Effector memory CD8-positive, alpha-beta T cell (primary cell): Measurements from ENCODE around the gene BLOC1S1.
A peak's percentile ranks its signal among the peaks of the same experiment; 100 is the strongest.
"Not testable (repeated sequence)": the region's sequence is repeated elsewhere in the genome, so short reads cannot be mapped to it uniquely, and the experiment has no call there.

Experiments
- ATAC-seq: fragments of 150-1000 bp; cut with Tn5 transposase; replicated peaks from 2 replicates; pipeline ENCODE4 v1.10.0; 2021; ENCODE audit warnings: mild to moderate bottlenecking, moderate library complexity
- DNase-seq, 3 experiments: peaks; one replicate each; pipeline ENCODE4 v3.0.0; 2021
- H3K27ac Mint-ChIP-seq, 2 donors: one replicate each; pipeline ENCODE4 v1.8.0; 2022; ENCODE audit warnings: mild to moderate bottlenecking in 2 of 2, mixed read lengths in 2 of 2, moderate library complexity in 2 of 2
- H3K27me3 Mint-ChIP-seq, 2 donors: one replicate each; pipeline ENCODE4 v1.8.0; 2022; ENCODE audit warnings: mixed read lengths in 2 of 2
- H3K36me3 Mint-ChIP-seq: one replicate; pipeline ENCODE4 v1.8.0; 2022; ENCODE audit warnings: mild to moderate bottlenecking, moderate library complexity, mixed read lengths; ENCODE audit not compliant: insufficient read depth
- H3K4me1 Mint-ChIP-seq, 2 donors: one replicate each; pipeline ENCODE4 v1.8.0; 2022; ENCODE audit warnings: low read depth in 2 of 2, mixed read lengths in 2 of 2
- H3K4me3 Mint-ChIP-seq, 2 donors: one replicate each; pipeline ENCODE4 v1.8.0; 2022; ENCODE audit warnings: mild to moderate bottlenecking in 2 of 2, mixed read lengths in 2 of 2, moderate library complexity in 2 of 2
- H3K9me3 Mint-ChIP-seq, 2 donors: one replicate each; pipeline ENCODE4 v1.8.0; 2022; ENCODE audit warnings: mixed read lengths in 2 of 2

BLOC1S1 gene

GRCh38 chr12:55742719-55743405 lies 27.0 kb downstream of the BLOC1S1 start, which contains the start of gene GDF11:
GDF11 (plus strand) TSS chr12:55743122; CDS start chr12:55743317, 195 bp downstream.
- H3K4me3 Mint-ChIP-seq = peak within 1 kb of the TSS; percentile 88 to 90
- H3K27me3 Mint-ChIP-seq = no peaks in the 10 kb centered on the region
- ATAC-seq (peak; percentile 69), DNase-seq (peak; percentile 58 to 61 (median 60))
- peak within 1 kb of the TSS; percentile 52 to 94 for H3K27ac Mint-ChIP-seq
- H3K4me1 Mint-ChIP-seq = peaks cover 25 to 43% of the 10 kb centered on the region in 2 donors
- H3K36me3 Mint-ChIP-seq = peaks cover 12% of the 10 kb centered on the region
- no peaks in the 10 kb centered on the region for H3K9me3 Mint-ChIP-seq

GRCh38 chr12:55743406-55744339 lies 27.8 kb downstream of the BLOC1S1 start:
- DNase-seq = peak; percentile 32 to 40 (median 37)
- peak overlapping the region; percentile 88 to 90 for H3K4me3 Mint-ChIP-seq
- peaks cover 20 to 35% of the 10 kb centered on the region in 2 donors for H3K4me1 Mint-ChIP-seq
- peaks cover 7% of the 10 kb centered on the region for H3K36me3 Mint-ChIP-seq
- no peaks in the 10 kb centered on the region for H3K27me3 Mint-ChIP-seq
- peak; percentile 63 for ATAC-seq
- peak overlapping the region; percentile 52 to 62 for H3K27ac Mint-ChIP-seq
- H3K9me3 Mint-ChIP-seq = no peaks in the 10 kb centered on the region

- DNase-seq (no peak), ATAC-seq (no peak)
- Mint-ChIP-seq H3K9me3 (no peaks in the 10 kb centered on the region), H3K27me3 (no peaks in the 10 kb centered on the region), H3K27ac (peak overlapping the region; percentile 52 to 62), H3K4me3 (peak overlapping the region; percentile 88 to 90), H3K4me1 (peaks cover 20 to 30% of the 10 kb centered on the region in 2 donors), H3K36me3 (peaks cover 7% of the 10 kb centered on the region)
These were observed 28.6 kb downstream of the BLOC1S1 start for GRCh38 chr12:55744340-55745030.

- peak overlapping the region; percentile 23 to 88 for H3K4me3 Mint-ChIP-seq
- H3K27ac Mint-ChIP-seq = peak overlapping the region; percentile 52 to 62
- DNase-seq (no peak), ATAC-seq (no peak)
- H3K4me1 Mint-ChIP-seq = peaks cover 20 to 30% of the 10 kb centered on the region in 2 donors
- H3K27me3 Mint-ChIP-seq = no peaks in the 10 kb centered on the region
- H3K36me3 Mint-ChIP-seq = peaks cover 7% of the 10 kb centered on the region
- H3K9me3 Mint-ChIP-seq = no peaks in the 10 kb centered on the region
These were observed 29.7 kb downstream of the BLOC1S1 start for GRCh38 chr12:55745361-55746173.

GRCh38 chr12:55746174-55746912 lies 30.5 kb downstream of the BLOC1S1 start:
- Mint-ChIP-seq H3K9me3 (no peaks in the 10 kb centered on the region), H3K27me3 (no peaks in the 10 kb centered on the region), H3K4me1 (peaks cover 20 to 30% of the 10 kb centered on the region in 2 donors), H3K4me3 (peak overlapping the region in 1 of 2 donors; percentile 23), H3K27ac (peak overlapping the region; percentile 9 to 62), H3K36me3 (peaks cover 7% of the 10 kb centered on the region)
- DNase-seq = no peak
- ATAC-seq = no peak

- ATAC-seq = no peak
- no peak overlapping the region for H3K4me3 Mint-ChIP-seq
- peaks cover 20 to 29% of the 10 kb centered on the region in 2 donors for H3K4me1 Mint-ChIP-seq
These were observed 31.0 kb downstream of the BLOC1S1 start for GRCh38 chr12:55746913-55747231.

GRCh38 chr12:55748230-55748993 lies 32.6 kb downstream of the BLOC1S1 start:
- no peaks in the 10 kb centered on the region for H3K27me3 Mint-ChIP-seq
- H3K9me3 Mint-ChIP-seq = no peaks in the 10 kb centered on the region
- peaks cover 17 to 19% of the 10 kb centered on the region in 2 donors for H3K4me1 Mint-ChIP-seq
- no peak overlapping the region for H3K4me3 Mint-ChIP-seq
- DNase-seq (no peak), ATAC-seq (no peak)
- peak overlapping the region; percentile 13 to 41 for H3K27ac Mint-ChIP-seq
- H3K36me3 Mint-ChIP-seq = peaks cover 20% of the 10 kb centered on the region

More at GRCh38 chr12:55746913-55747231, 31.0 kb downstream of the BLOC1S1 start:
- no peak for DNase-seq
- H3K27me3 Mint-ChIP-seq = no peaks in the 10 kb centered on the region
- peaks cover 10% of the 10 kb centered on the region for H3K36me3 Mint-ChIP-seq
- peak overlapping the region in 1 of 2 donors; percentile 62 for H3K27ac Mint-ChIP-seq
- H3K9me3 Mint-ChIP-seq = no peaks in the 10 kb centered on the region

- no peaks in the 10 kb centered on the region for H3K9me3 Mint-ChIP-seq
- no peak overlapping the region for H3K4me3 Mint-ChIP-seq
- peaks cover 0 to 5% of the 10 kb centered on the region in 2 donors for H3K4me1 Mint-ChIP-seq
- H3K36me3 Mint-ChIP-seq = peaks cover 50% of the 10 kb centered on the region
- peak overlapping the region; percentile 55 to 63 for H3K27ac Mint-ChIP-seq
- ATAC-seq (no peak), DNase-seq (no peak)
- no peaks in the 10 kb centered on the region for H3K27me3 Mint-ChIP-seq
These were observed 39.4 kb downstream of the BLOC1S1 start for GRCh38 chr12:55755246-55755645.

GRCh38 chr12:55757701-55758100 lies 41.9 kb downstream of the BLOC1S1 start:
- Mint-ChIP-seq H3K27ac (peak overlapping the region; percentile 4 to 77), H3K4me1 (peaks cover 0 to 5% of the 10 kb centered on the region in 2 donors), H3K36me3 (peaks cover 45% of the 10 kb centered on the region), H3K4me3 (no peak overlapping the region), H3K27me3 (no peaks in the 10 kb centered on the region), H3K9me3 (no peaks in the 10 kb centered on the region)
- DNase-seq (no peak), ATAC-seq (no peak)

- not testable (repeated sequence) for ATAC-seq, H3K9me3 Mint-ChIP-seq, DNase-seq, H3K4me1 Mint-ChIP-seq, H3K27me3 Mint-ChIP-seq, H3K4me3 Mint-ChIP-seq, H3K27ac Mint-ChIP-seq
- peaks cover 36% of the 10 kb centered on the region for H3K36me3 Mint-ChIP-seq
These were observed 42.7 kb downstream of the BLOC1S1 start for GRCh38 chr12:55758575-55758974.

- Mint-ChIP-seq H3K27ac (peak overlapping the region; percentile 28 to 84), H3K27me3 (no peaks in the 10 kb centered on the region), H3K4me3 (no peak overlapping the region), H3K9me3 (no peaks in the 10 kb centered on the region), H3K36me3 (peaks cover 38% of the 10 kb centered on the region), H3K4me1 (peaks cover 0 to 5% of the 10 kb centered on the region in 2 donors)
- ATAC-seq = no peak
- no peak for DNase-seq
These were observed 44.8 kb downstream of the BLOC1S1 start for GRCh38 chr12:55760663-55761062.
